HEK293 (cell line): Measurements from ENCODE around the gene GARRE1.
"Not testable (repeated sequence)": the region's sequence is repeated elsewhere in the genome, so short reads cannot be mapped to it uniquely, and the experiment has no call there.

ENCODE experiments used
- CTCF ChIA-PET: fragments of 350-600 bp; formaldehyde crosslinking; extraction: SDS; loops from one replicate; lab custom pipeline; 2021; ENCODE audit warnings: antibody characterized with exemption; lab: Yijun Ruan, JAX
- POLR2A ChIA-PET: fragments of 300-600 bp; formaldehyde crosslinking; extraction: SDS; loops from one replicate; lab custom pipeline; 2020; ENCODE audit warnings: antibody characterized with exemption, inconsistent platforms; lab: Yijun Ruan, JAX
- H3K27ac ChIP-seq: fragments of 200-500 bp; sonication (Bioruptor generic); 2 replicates; pipeline ENCODE4 v1.5.1; 2014; ENCODE audit warnings: low read depth, low read length, control low read depth, inconsistent platforms; ENCODE audit errors: extremely low read depth
- H3K36me3 ChIP-seq, 2 experiments: fragments of 200-500 bp in 1 of 2; sonication (Bioruptor generic) in 1 of 2; 1 replicate in 1 of 2; 2 replicates in 1 of 2; pipeline ENCODE4 v1.5.1; 2014 to 2017; ENCODE audit warnings: inconsistent platforms in 2 of 2, low read length in 2 of 2; ENCODE audit not compliant: control insufficient read depth in 2 of 2, insufficient read depth in 1 of 2
- H3K4me1 ChIP-seq: fragments of 200-500 bp; sonication (Bioruptor generic); 2 replicates; pipeline ENCODE4 v1.5.1; 2014; ENCODE audit warnings: mild to moderate bottlenecking, low read length, inconsistent platforms; ENCODE audit not compliant: control insufficient read depth, insufficient read depth
- H3K4me3 ChIP-seq: 2 replicates; pipeline ENCODE4 v1.5.1; 2011; ENCODE audit warnings: low read depth, mild to moderate bottlenecking, control low read depth, low read length, moderate library complexity
- H3K9me3 ChIP-seq: fragments of 200-500 bp; sonication (Bioruptor generic); 2 replicates; pipeline ENCODE4 v1.5.1; 2014; ENCODE audit warnings: low read depth, low read length, inconsistent platforms; ENCODE audit not compliant: control insufficient read depth, insufficient read depth
- GLIS1 ChIP-seq: fragments of 450-650 bp; formaldehyde crosslinking; IDR thresholded peaks from 2 replicates; pipeline ENCODE4 v1.5.1; 2016; ENCODE audit warnings: missing biosample characterization, missing genetic modification characterization
- GLIS2 ChIP-seq: fragments of 450-650 bp; formaldehyde crosslinking; IDR thresholded peaks from 2 replicates; pipeline ENCODE4 v1.5.1; 2016; ENCODE audit warnings: missing biosample characterization, missing genetic modification characterization
- PATZ1 ChIP-seq: fragments of 450-650 bp; formaldehyde crosslinking; IDR thresholded peaks from 2 replicates; pipeline ENCODE4 v1.5.1; 2016; ENCODE audit warnings: missing biosample characterization, missing genetic modification characterization
- RBAK ChIP-seq: fragments of 450-650 bp; formaldehyde crosslinking; IDR thresholded peaks from 2 replicates; pipeline ENCODE4 v1.5.1; 2016; ENCODE audit warnings: missing biosample characterization, missing genetic modification characterization
- SP7 ChIP-seq: fragments of 450-650 bp; formaldehyde crosslinking; IDR thresholded peaks from 2 replicates; pipeline ENCODE4 v1.5.1; 2016; ENCODE audit warnings: missing biosample characterization, missing genetic modification characterization
- YY2 ChIP-seq: fragments of 450-650 bp; formaldehyde crosslinking; IDR thresholded peaks from 2 replicates; pipeline ENCODE4 v1.5.1; 2016; ENCODE audit warnings: missing biosample characterization, missing genetic modification characterization
- ZBTB17 ChIP-seq: fragments of 450-650 bp; formaldehyde crosslinking; IDR thresholded peaks from 2 replicates; pipeline ENCODE4 v1.5.1; 2016; ENCODE audit warnings: missing biosample characterization, missing genetic modification characterization
- ZBTB21 ChIP-seq: fragments of 450-650 bp; formaldehyde crosslinking; IDR thresholded peaks from 2 replicates; pipeline ENCODE4 v1.5.1; 2017; ENCODE audit warnings: missing biosample characterization, missing genetic modification characterization
- ZNF2 ChIP-seq: fragments of 450-650 bp; formaldehyde crosslinking; IDR thresholded peaks from 2 replicates; pipeline ENCODE4 v1.5.1; 2016; ENCODE audit warnings: missing biosample characterization, missing genetic modification characterization
- ZNF24 ChIP-seq: fragments of 450-650 bp; formaldehyde crosslinking; IDR thresholded peaks from 2 replicates; pipeline ENCODE4 v1.5.1; 2016; ENCODE audit warnings: missing biosample characterization, missing genetic modification characterization
- ZNF335 ChIP-seq: fragments of 450-650 bp; formaldehyde crosslinking; conservative IDR thresholded peaks from 2 replicates; pipeline ENCODE4 v1.5.1; 2016; ENCODE audit warnings: missing biosample characterization, missing genetic modification characterization
- ZNF366 ChIP-seq: fragments of 450-650 bp; formaldehyde crosslinking; conservative IDR thresholded peaks from 2 replicates; pipeline ENCODE4 v1.5.1; 2016; ENCODE audit warnings: missing biosample characterization, missing genetic modification characterization
- ZNF398 ChIP-seq: fragments of 450-650 bp; formaldehyde crosslinking; IDR thresholded peaks from 2 replicates; pipeline ENCODE4 v1.5.1; 2017; ENCODE audit warnings: missing biosample characterization, missing genetic modification characterization
- ZNF548 ChIP-seq: fragments of 450-650 bp; formaldehyde crosslinking; IDR thresholded peaks from 2 replicates; pipeline ENCODE4 v1.5.1; 2016; ENCODE audit warnings: missing biosample characterization, missing genetic modification characterization
- ZNF600 ChIP-seq: fragments of 450-650 bp; formaldehyde crosslinking; IDR thresholded peaks from 2 replicates; pipeline ENCODE4 v1.5.1; 2016; ENCODE audit warnings: missing biosample characterization, missing genetic modification characterization
- ZNF692 ChIP-seq: fragments of 450-650 bp; formaldehyde crosslinking; IDR thresholded peaks from 2 replicates; pipeline ENCODE4 v1.5.1; 2016; ENCODE audit warnings: missing biosample characterization, missing genetic modification characterization
- ZSCAN23 ChIP-seq: fragments of 450-650 bp; formaldehyde crosslinking; IDR thresholded peaks from 2 replicates; pipeline ENCODE4 v1.5.1; 2016; ENCODE audit warnings: missing biosample characterization, missing genetic modification characterization
- TF ChIP-seq, protein P1 (sequence below): fragments of 450-650 bp; formaldehyde crosslinking; IDR thresholded peaks from 2 replicates; pipeline ENCODE4 v1.5.1; 2016; ENCODE audit warnings: missing biosample characterization, missing genetic modification characterization
- TF ChIP-seq, protein P2 (sequence below): fragments of 450-650 bp; formaldehyde crosslinking; IDR thresholded peaks from 2 replicates; pipeline ENCODE4 v1.5.1; 2016; ENCODE audit warnings: missing biosample characterization, missing genetic modification characterization

The GARRE1 gene

GRCh38 chr19:34243138-34243875 is 11.0 kb upstream of the GARRE1 start:
- TF ChIP-seq ZNF398 (tag by site-specific recombination), result 0 out of 2 replicates have a peak, but pooled peaks have one; percentile 8
- 0 out of 2 replicates have a peak, but pooled peaks have one; percentile 33 for TF ChIP-seq ZNF24 (tag by site-specific recombination)
- TF ChIP-seq ZNF692 (tag by site-specific recombination), result 0 out of 2 replicates have a peak, but pooled peaks have one; percentile 32
- peak; percentile 68 for TF ChIP-seq ZBTB21 (tag by site-specific recombination)
- peak; percentile 49 for TF ChIP-seq ZNF366 (tag by site-specific recombination)
- TF ChIP-seq GLIS2 (tag by site-specific recombination), result peak; percentile 68
- TF ChIP-seq, protein P1, sequence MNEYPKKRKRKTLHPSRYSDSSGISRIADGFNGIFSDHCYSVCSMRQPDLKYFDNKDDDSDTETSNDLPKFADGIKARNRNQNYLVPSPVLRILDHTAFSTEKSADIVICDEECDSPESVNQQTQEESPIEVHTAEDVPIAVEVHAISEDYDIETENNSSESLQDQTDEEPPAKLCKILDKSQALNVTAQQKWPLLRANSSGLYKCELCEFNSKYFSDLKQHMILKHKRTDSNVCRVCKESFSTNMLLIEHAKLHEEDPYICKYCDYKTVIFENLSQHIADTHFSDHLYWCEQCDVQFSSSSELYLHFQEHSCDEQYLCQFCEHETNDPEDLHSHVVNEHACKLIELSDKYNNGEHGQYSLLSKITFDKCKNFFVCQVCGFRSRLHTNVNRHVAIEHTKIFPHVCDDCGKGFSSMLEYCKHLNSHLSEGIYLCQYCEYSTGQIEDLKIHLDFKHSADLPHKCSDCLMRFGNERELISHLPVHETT (tag by site-specific recombination), result 0 out of 2 replicates have a peak, but pooled peaks have one; percentile 10
- 0 out of 2 replicates have a peak, but pooled peaks have one; percentile 1 for TF ChIP-seq ZNF548 (tag by site-specific recombination)
- 0 out of 2 replicates have a peak, but pooled peaks have one; percentile 31 for TF ChIP-seq ZSCAN23 (tag by site-specific recombination)
- peak; percentile 94 for TF ChIP-seq GLIS1 (tag by site-specific recombination)
- peak; percentile 96 for TF ChIP-seq ZNF600 (tag by site-specific recombination)
- TF ChIP-seq YY2 (tag by site-specific recombination), result peak; percentile 42; the same call in 1 of the 2 replicates
- peak; percentile 85 for TF ChIP-seq ZBTB17 (tag by site-specific recombination)
- TF ChIP-seq PATZ1 (tag by site-specific recombination), result peak; percentile 94
- TF ChIP-seq ZNF2, result peak; percentile 34; the same call in 1 of the 2 replicates
- 0 out of 2 replicates have a peak, but pooled peaks have one; percentile 45 for TF ChIP-seq SP7 (tag by site-specific recombination)
- TF ChIP-seq, protein P2, sequence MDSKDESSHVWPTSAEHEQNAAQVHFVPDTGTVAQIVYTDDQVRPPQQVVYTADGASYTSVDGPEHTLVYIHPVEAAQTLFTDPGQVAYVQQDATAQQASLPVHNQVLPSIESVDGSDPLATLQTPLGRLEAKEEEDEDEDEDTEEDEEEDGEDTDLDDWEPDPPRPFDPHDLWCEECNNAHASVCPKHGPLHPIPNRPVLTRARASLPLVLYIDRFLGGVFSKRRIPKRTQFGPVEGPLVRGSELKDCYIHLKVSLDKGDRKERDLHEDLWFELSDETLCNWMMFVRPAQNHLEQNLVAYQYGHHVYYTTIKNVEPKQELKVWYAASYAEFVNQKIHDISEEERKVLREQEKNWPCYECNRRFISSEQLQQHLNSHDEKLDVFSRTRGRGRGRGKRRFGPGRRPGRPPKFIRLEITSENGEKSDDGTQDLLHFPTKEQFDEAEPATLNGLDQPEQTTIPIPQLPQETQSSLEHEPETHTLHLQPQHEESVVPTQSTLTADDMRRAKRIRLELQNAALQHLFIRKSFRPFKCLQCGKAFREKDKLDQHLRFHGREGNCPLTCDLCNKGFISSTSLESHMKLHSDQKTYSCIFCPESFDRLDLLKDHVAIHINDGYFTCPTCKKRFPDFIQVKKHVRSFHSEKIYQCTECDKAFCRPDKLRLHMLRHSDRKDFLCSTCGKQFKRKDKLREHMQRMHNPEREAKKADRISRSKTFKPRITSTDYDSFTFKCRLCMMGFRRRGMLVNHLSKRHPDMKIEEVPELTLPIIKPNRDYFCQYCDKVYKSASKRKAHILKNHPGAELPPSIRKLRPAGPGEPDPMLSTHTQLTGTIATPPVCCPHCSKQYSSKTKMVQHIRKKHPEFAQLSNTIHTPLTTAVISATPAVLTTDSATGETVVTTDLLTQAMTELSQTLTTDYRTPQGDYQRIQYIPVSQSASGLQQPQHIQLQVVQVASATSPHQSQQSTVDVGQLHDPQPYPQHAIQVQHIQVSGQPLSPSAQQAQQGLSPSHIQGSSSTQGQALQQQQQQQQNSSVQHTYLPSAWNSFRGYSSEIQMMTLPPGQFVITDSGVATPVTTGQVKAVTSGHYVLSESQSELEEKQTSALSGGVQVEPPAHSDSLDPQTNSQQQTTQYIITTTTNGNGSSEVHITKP (tag by site-specific recombination), result 0 out of 2 replicates have a peak, but pooled peaks have one; percentile 8
- TF ChIP-seq RBAK (tag by site-specific recombination), result 0 out of 2 replicates have a peak, but pooled peaks have one; percentile 52
- peak; percentile 57; the same call in 1 of the 2 replicates for TF ChIP-seq ZNF335
- peak overlapping the region; percentile 37; the same call in 1 of the 2 replicates for H3K27ac ChIP-seq
- H3K36me3 ChIP-seq, result peaks cover 0 to 29% of the 10 kb centered on the region in 2 experiments; a peak in 2 of 3 replicates
- ChIA-PET CTCF (interaction anchor here (0.6 to 2.5 kb wide), 7 partner anchors 22 to 207 kb away, joined by 3 to 12 read pairs (median 5); no protein-coding TSS in a partner anchor), POLR2A (interaction anchor here (0.9 kb wide), 1 partner anchor 23 kb away, joined by 6 read pairs; no protein-coding TSS in a partner anchor)
- not testable (repeated sequence) for H3K9me3 ChIP-seq, H3K4me3 ChIP-seq
- peaks cover 16% of the 10 kb centered on the region for H3K4me1 ChIP-seq
